Measurements from ENCODE around the gene DNAJC15.

- TF ChIP-seq EZH2 (IDR thresholded peaks at IDR 0.05) (no peak), ELF1 (IDR thresholded peaks at IDR 0.05; ENCODE audit: borderline replicate concordance, low read depth) (no peak), SRF (IDR thresholded peaks at IDR 0.05; ENCODE audit: low read depth) (no peak), CTCF (IDR thresholded peaks at IDR 0.05 in 2 of 3, conservative IDR thresholded peaks at IDR 0.05 in 1 of 3; ENCODE audit: borderline replicate concordance in 1 of 3, insufficient read depth in 1 of 3, low read depth in 2 of 3, low read length in 2 of 3) (no peak)
Observed at GRCh38 chr13:43115141-43115540, 91.8 kb downstream of the DNAJC15 start.

Measured in HCT116 (cell line).